Hepatocyte (in vitro differentiated cells): ENCODE measurements around the gene AGBL3.

Experiments used
- EZH2 ChIP-seq: fragments of 200-600 bp; sonication (generic); IDR thresholded peaks from 2 replicates; pipeline ENCODE4 v1.6.1; 2016; ENCODE audit warnings: antibody characterized with exemption, mild to moderate bottlenecking, borderline replicate concordance
- EZH2phosphoT487 ChIP-seq: fragments of 200-600 bp; sonication (generic); IDR thresholded peaks from one replicate; pipeline ENCODE4 v1.6.1; 2018; ENCODE audit warnings: antibody characterized with exemption, mild to moderate bottlenecking, low read depth, moderate library complexity; ENCODE audit not compliant: unreplicated experiment, severe bottlenecking
- TF ChIP-seq, protein P1 (sequence below): fragments of 200-600 bp; sonication (generic); IDR thresholded peaks from 2 replicates; pipeline ENCODE4 v1.5.1; 2016; ENCODE audit warnings: antibody characterized with exemption, mild to moderate bottlenecking; ENCODE audit not compliant: poor library complexity

DNA sequence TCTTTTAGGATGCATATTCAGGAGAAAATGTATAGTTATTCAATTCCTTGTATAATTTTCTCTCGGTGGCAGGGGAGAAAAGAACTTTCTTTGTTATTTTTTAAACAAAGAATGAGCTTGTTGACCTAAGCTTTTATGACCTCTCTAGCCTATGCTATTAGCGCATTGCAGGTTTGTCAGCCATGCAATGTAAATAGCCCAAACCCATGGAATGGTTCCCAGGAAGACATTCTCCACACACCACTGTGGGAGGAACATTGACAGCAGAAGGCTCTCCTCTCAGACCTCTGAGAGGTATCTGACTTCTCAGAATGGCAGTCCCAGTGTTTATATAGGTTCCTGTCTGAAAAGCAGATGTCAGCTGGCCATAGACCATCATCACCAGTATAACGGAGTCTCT, 19.6 kb upstream of the AGBL3 start:
- TF ChIP-seq, protein P1, sequence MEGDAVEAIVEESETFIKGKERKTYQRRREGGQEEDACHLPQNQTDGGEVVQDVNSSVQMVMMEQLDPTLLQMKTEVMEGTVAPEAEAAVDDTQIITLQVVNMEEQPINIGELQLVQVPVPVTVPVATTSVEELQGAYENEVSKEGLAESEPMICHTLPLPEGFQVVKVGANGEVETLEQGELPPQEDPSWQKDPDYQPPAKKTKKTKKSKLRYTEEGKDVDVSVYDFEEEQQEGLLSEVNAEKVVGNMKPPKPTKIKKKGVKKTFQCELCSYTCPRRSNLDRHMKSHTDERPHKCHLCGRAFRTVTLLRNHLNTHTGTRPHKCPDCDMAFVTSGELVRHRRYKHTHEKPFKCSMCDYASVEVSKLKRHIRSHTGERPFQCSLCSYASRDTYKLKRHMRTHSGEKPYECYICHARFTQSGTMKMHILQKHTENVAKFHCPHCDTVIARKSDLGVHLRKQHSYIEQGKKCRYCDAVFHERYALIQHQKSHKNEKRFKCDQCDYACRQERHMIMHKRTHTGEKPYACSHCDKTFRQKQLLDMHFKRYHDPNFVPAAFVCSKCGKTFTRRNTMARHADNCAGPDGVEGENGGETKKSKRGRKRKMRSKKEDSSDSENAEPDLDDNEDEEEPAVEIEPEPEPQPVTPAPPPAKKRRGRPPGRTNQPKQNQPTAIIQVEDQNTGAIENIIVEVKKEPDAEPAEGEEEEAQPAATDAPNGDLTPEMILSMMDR, result no peak
- TF ChIP-seq EZH2, result no peak
- TF ChIP-seq EZH2phosphoT487, result no peak
